ENCODE results near the gene WHRN.

WHRN gene

DNA sequence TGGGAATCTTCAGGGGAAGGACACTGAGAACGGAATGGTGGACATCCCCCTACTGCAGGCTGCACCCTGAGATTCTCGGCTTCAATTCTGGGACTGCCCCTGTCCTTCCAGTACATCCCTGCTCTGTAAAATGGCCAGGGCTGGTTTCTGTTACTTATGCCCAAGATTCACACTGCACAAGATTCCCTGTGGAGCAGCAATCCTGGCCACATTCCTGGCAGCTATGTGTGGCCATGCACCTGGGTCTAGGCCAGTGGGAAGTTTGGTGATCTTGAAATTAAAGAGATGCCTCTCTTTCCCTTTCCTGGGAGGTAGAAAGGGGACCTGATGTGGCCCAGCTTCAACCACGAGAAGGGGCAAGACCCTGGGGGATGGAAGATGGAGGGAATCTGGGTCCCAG lies 27.6 kb downstream of the WHRN start:
- no CpG with 5 or more reads among the region's 3 CpGs for WGBS (ENCODE audit: extremely low coverage, insufficient coverage, insufficient read length)
- no peak overlapping the region for H3K9ac ChIP-seq (ENCODE audit: low read length)

DNA sequence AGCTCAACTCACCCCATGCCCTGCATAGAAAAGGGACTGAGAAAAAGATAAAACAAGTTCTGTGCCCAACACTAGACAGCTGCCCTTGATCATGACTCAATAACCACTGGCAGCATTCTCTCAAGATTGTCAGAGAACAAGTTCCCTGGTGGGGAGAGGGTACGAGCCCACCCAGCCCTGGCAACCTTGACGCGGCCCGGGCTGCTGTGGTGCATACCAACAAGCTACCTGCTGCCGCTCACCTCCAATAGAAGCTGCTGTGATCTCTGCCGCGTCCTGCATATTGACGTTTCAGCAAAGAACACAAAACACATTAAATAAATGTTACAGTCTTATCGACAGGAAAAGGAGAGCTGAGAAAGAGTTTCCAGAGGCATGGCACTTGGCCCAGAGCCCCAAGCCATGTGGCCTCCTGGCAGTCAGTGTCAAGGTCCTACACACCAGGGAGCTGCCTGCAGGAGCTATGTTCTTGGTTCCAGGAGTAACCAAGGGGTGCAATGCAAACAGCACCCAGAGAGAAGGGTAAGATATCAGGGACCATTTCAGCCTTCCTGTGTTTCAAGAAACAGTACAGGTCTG lies 28.3 kb downstream of the WHRN start:
- Histone ChIP-seq H3K9me3 (ENCODE audit: insufficient read depth, low read depth, low read length) (no peaks in the 10 kb centered on the region), H2AFZ (ENCODE audit: insufficient read depth, low read length, poor library complexity) (no peak overlapping the region), H2AK5ac (ENCODE audit: low read length) (no peak overlapping the region), H3K4me3 (ENCODE audit: low read depth, low read length) (no peak overlapping the region), H4K91ac (ENCODE audit: low read depth, low read length) (no peak overlapping the region), H3K4me1 (ENCODE audit: control insufficient read depth in 1 of 2, insufficient read depth in 2 of 2, low read length in 2 of 2) (no peaks in the 10 kb centered on the region), H3K9ac (ENCODE audit: low read length) (no peak overlapping the region), H3K79me1 (ENCODE audit: low read length) (no peaks in the 10 kb centered on the region), H3K4me2 (ENCODE audit: low read length) (no peak overlapping the region), H3K79me2 (ENCODE audit: control insufficient read depth, insufficient read depth, low read length, poor library complexity) (no peaks in the 10 kb centered on the region), H3K27me3 (ENCODE audit: insufficient read depth, low read length) (no peaks in the 10 kb centered on the region), H4K8ac (ENCODE audit: low read depth, low read length) (no peak overlapping the region), H3K27ac (ENCODE audit: low read depth, low read length) (no peak overlapping the region), H3K23ac (ENCODE audit: low read length) (no peak overlapping the region), H3K18ac (ENCODE audit: low read length) (no peak overlapping the region), H3K14ac (ENCODE audit: low read length) (no peak overlapping the region), H3K4ac (ENCODE audit: low read depth, low read length) (no peak overlapping the region), H2BK120ac (ENCODE audit: insufficient read depth, low read length, poor library complexity) (no peak overlapping the region), H3K36me3 (ENCODE audit: control insufficient read depth in 1 of 2, insufficient read depth in 2 of 2, low read length in 2 of 2) (peaks cover 2 to 9% of the 10 kb centered on the region in 2 experiments), H2BK12ac (ENCODE audit: low read length) (no peak overlapping the region), H4K12ac (ENCODE audit: low read depth, low read length) (no peak overlapping the region), H2BK5ac (ENCODE audit: low read depth, low read length, poor library complexity) (no peak overlapping the region)
- no CpG with 5 or more reads among the region's 9 CpGs for WGBS (ENCODE audit: extremely low coverage, insufficient coverage, insufficient read length)
- no peak for DNase-seq

More for the DNA sequence above, 27.6 kb downstream of the WHRN start:
- Histone ChIP-seq H4K8ac (ENCODE audit: low read depth, low read length) (no peak overlapping the region), H3K4me2 (ENCODE audit: low read length) (no peak overlapping the region), H2AFZ (ENCODE audit: insufficient read depth, low read length, poor library complexity) (no peak overlapping the region), H3K18ac (ENCODE audit: low read length) (no peak overlapping the region), H3K4me3 (ENCODE audit: low read depth, low read length) (no peak overlapping the region), H4K91ac (ENCODE audit: low read depth, low read length) (no peak overlapping the region), H2BK12ac (ENCODE audit: low read length) (no peak overlapping the region), H3K9me3 (ENCODE audit: insufficient read depth, low read depth, low read length) (no peaks in the 10 kb centered on the region), H3K23ac (ENCODE audit: low read length) (no peak overlapping the region), H3K79me2 (ENCODE audit: control insufficient read depth, insufficient read depth, low read length, poor library complexity) (no peaks in the 10 kb centered on the region), H3K14ac (ENCODE audit: low read length) (no peak overlapping the region), H3K27me3 (ENCODE audit: insufficient read depth, low read length) (no peaks in the 10 kb centered on the region), H3K4ac (ENCODE audit: low read depth, low read length) (no peak overlapping the region), H3K36me3 (ENCODE audit: control insufficient read depth in 1 of 2, insufficient read depth in 2 of 2, low read length in 2 of 2) (peaks cover 2 to 9% of the 10 kb centered on the region in 2 experiments), H3K4me1 (ENCODE audit: control insufficient read depth in 1 of 2, insufficient read depth in 2 of 2, low read length in 2 of 2) (no peaks in the 10 kb centered on the region), H2BK5ac (ENCODE audit: low read depth, low read length, poor library complexity) (no peak overlapping the region), H2BK120ac (ENCODE audit: insufficient read depth, low read length, poor library complexity) (no peak overlapping the region), H3K79me1 (ENCODE audit: low read length) (no peaks in the 10 kb centered on the region), H4K12ac (ENCODE audit: low read depth, low read length) (no peak overlapping the region), H3K27ac (ENCODE audit: low read depth, low read length) (no peak overlapping the region), H2AK5ac (ENCODE audit: low read length) (no peak overlapping the region)
- DNase-seq = peak; percentile 47 to 61

DNA sequence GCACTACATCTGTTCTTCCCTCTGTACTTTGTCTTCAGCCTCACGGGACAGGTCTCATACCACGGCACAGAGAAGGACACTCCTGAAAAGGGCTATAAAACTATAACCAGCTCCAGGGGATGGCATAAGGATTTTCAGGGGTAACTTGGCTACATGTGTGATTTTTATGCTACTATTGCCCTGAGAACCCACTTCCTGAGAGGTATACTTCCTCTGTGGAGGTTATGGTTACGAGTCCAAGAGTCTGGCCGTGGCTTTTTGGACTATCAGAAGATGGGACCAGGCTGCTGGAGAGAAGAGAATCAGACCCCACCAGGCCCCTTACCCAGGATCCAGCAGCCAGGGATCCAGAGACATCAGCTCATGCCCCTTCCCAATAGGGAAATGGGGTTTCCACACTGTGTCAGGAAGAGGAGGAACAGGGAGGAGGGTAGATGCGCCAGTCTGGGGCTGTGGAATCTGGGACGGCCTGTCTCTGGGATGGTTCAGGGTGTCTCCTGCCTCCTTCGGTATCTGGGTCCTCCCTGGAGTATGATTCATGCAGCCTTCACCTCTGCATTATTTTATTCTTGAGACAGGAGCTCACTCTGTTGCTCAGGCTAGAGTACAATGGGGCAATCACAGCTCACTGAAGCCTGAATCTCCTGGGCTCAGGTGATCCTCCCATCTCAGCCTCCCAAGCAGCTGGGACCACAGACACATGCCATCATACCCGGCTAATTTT lies 29.7 kb downstream of the WHRN start:
- WGBS (ENCODE audit: extremely low coverage, insufficient coverage, insufficient read length) = no CpG with 5 or more reads among the region's 8 CpGs
- Histone ChIP-seq H2AFZ (ENCODE audit: insufficient read depth, low read length, poor library complexity) (no peak overlapping the region), H3K9ac (ENCODE audit: low read length) (no peak overlapping the region), H3K4ac (ENCODE audit: low read depth, low read length) (no peak overlapping the region), H2BK12ac (ENCODE audit: low read length) (no peak overlapping the region), H3K27me3 (ENCODE audit: insufficient read depth, low read length) (no peaks in the 10 kb centered on the region), H3K79me2 (ENCODE audit: control insufficient read depth, insufficient read depth, low read length, poor library complexity) (no peaks in the 10 kb centered on the region), H3K36me3 (ENCODE audit: control insufficient read depth in 1 of 2, insufficient read depth in 2 of 2, low read length in 2 of 2) (peaks cover 1 to 2% of the 10 kb centered on the region in 2 experiments), H3K4me1 (ENCODE audit: control insufficient read depth in 1 of 2, insufficient read depth in 2 of 2, low read length in 2 of 2) (no peaks in the 10 kb centered on the region), H3K27ac (ENCODE audit: low read depth, low read length) (no peak overlapping the region), H3K14ac (ENCODE audit: low read length) (no peak overlapping the region), H3K23ac (ENCODE audit: low read length) (no peak overlapping the region), H4K12ac (ENCODE audit: low read depth, low read length) (no peak overlapping the region), H3K79me1 (ENCODE audit: low read length) (no peaks in the 10 kb centered on the region), H2BK5ac (ENCODE audit: low read depth, low read length, poor library complexity) (no peak overlapping the region), H3K4me2 (ENCODE audit: low read length) (no peak overlapping the region), H2BK120ac (ENCODE audit: insufficient read depth, low read length, poor library complexity) (no peak overlapping the region), H2AK5ac (ENCODE audit: low read length) (no peak overlapping the region), H3K18ac (ENCODE audit: low read length) (no peak overlapping the region), H4K8ac (ENCODE audit: low read depth, low read length) (no peak overlapping the region), H3K4me3 (ENCODE audit: low read depth, low read length) (no peak overlapping the region), H3K9me3 (ENCODE audit: insufficient read depth, low read depth, low read length) (peaks cover 1% of the 10 kb centered on the region), H4K91ac (ENCODE audit: low read depth, low read length) (no peak overlapping the region)
- no peak for DNase-seq

- WGBS (ENCODE audit: extremely low coverage, insufficient coverage, insufficient read length) = no CpG with 5 or more reads among the region's 1 CpG
- Histone ChIP-seq H3K79me2 (ENCODE audit: control insufficient read depth, insufficient read depth, low read length, poor library complexity) (no peaks in the 10 kb centered on the region), H3K4ac (ENCODE audit: low read depth, low read length) (no peak overlapping the region), H3K36me3 (ENCODE audit: control insufficient read depth in 1 of 2, insufficient read depth in 2 of 2, low read length in 2 of 2) (peaks cover 2 to 3% of the 10 kb centered on the region in 2 experiments), H2AK5ac (ENCODE audit: low read length) (no peak overlapping the region), H3K9ac (ENCODE audit: low read length) (no peak overlapping the region), H3K27ac (ENCODE audit: low read depth, low read length) (no peak overlapping the region), H3K79me1 (ENCODE audit: low read length) (no peaks in the 10 kb centered on the region), H3K18ac (ENCODE audit: low read length) (no peak overlapping the region), H3K9me3 (ENCODE audit: insufficient read depth, low read depth, low read length) (peaks cover 5% of the 10 kb centered on the region), H3K14ac (ENCODE audit: low read length) (no peak overlapping the region), H2BK120ac (ENCODE audit: insufficient read depth, low read length, poor library complexity) (no peak overlapping the region), H3K4me1 (ENCODE audit: control insufficient read depth in 1 of 2, insufficient read depth in 2 of 2, low read length in 2 of 2) (no peaks in the 10 kb centered on the region), H3K4me2 (ENCODE audit: low read length) (no peak overlapping the region), H3K23ac (ENCODE audit: low read length) (no peak overlapping the region), H4K8ac (ENCODE audit: low read depth, low read length) (no peak overlapping the region), H2BK5ac (ENCODE audit: low read depth, low read length, poor library complexity) (no peak overlapping the region), H3K4me3 (ENCODE audit: low read depth, low read length) (no peak overlapping the region), H2BK12ac (ENCODE audit: low read length) (no peak overlapping the region), H4K12ac (ENCODE audit: low read depth, low read length) (no peak overlapping the region), H3K27me3 (ENCODE audit: insufficient read depth, low read length) (no peaks in the 10 kb centered on the region), H4K91ac (ENCODE audit: low read depth, low read length) (no peak overlapping the region), H2AFZ (ENCODE audit: insufficient read depth, low read length, poor library complexity) (no peak overlapping the region)
- DNase-seq = no peak
Measured at GRCh38 chr9:114474425-114474824, 30.8 kb downstream of the WHRN start.

Data from trophoblast cell (in vitro differentiated cells and primary cell).